ENCODE results near the gene IWS1.

Gene IWS1

DNA sequence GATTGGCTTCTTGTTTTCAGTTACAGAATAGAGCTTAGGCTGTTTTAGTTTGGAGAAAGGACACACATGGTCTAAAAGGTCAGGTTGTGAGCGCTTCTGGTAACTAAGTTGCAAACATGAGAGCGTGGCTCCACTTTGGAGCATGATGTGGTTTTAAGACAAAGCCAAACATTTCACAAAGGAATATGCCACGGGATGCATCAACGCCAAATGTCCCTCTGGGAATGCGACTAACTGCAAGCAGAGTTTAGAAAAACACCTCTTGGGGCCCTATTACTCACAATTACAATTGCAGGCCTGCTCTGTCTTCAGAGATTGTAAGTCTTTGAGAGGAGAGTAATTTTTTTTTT, 34.6 kb upstream of the IWS1 start:
- DNase-seq (ENCODE audit: low read depth): no peak
- TF ChIP-seq, protein P1, sequence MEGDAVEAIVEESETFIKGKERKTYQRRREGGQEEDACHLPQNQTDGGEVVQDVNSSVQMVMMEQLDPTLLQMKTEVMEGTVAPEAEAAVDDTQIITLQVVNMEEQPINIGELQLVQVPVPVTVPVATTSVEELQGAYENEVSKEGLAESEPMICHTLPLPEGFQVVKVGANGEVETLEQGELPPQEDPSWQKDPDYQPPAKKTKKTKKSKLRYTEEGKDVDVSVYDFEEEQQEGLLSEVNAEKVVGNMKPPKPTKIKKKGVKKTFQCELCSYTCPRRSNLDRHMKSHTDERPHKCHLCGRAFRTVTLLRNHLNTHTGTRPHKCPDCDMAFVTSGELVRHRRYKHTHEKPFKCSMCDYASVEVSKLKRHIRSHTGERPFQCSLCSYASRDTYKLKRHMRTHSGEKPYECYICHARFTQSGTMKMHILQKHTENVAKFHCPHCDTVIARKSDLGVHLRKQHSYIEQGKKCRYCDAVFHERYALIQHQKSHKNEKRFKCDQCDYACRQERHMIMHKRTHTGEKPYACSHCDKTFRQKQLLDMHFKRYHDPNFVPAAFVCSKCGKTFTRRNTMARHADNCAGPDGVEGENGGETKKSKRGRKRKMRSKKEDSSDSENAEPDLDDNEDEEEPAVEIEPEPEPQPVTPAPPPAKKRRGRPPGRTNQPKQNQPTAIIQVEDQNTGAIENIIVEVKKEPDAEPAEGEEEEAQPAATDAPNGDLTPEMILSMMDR (IDR thresholded peaks at IDR 0.05; ENCODE audit: insufficient read depth, low read depth, low read length, missing control alignments): no peak
- no peak overlapping the region for H3K4me3 ChIP-seq (ENCODE audit: low read depth, low read length)

DNA sequence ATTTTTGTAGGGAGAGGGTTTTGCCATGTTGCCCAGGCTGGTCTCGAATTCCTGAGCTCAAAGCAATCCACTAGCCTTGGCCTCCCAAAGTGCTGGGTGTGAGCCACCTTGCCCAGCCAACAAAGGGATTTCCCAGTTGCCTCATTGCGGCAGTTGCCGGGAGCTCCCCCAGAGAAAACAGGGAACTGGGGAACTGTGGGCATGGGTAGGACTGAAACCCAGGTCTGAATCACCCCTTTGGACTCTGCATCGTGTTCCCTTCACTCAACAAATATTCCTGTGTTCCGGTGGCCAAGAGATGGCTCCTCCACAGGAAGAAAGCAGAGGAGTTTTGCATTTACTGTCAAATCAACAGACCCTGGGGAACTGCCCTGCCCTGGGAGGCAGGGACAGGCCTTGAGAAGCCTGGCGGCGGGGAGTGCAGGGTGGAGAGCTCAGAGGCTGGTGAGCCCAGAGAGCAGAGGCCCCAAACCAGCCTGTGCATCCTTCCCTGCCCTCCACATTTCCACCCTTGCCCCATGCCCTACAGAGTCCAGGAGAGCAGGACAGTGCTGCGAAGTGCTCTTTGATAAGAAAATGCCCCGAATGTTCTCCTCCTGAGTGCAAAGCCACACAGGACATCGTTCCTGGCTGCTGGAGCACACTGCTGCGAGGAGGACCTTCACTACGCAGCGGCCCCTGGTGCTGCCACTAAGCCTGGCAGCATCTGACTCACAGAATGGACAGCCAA, 34.1 kb upstream of the IWS1 start:
- TF ChIP-seq, protein P1 (IDR thresholded peaks at IDR 0.05; ENCODE audit: insufficient read depth, low read depth, low read length, missing control alignments): no peak
- H3K4me3 ChIP-seq (ENCODE audit: low read depth, low read length): no peak overlapping the region
- no peak for DNase-seq (ENCODE audit: low read depth)

DNA sequence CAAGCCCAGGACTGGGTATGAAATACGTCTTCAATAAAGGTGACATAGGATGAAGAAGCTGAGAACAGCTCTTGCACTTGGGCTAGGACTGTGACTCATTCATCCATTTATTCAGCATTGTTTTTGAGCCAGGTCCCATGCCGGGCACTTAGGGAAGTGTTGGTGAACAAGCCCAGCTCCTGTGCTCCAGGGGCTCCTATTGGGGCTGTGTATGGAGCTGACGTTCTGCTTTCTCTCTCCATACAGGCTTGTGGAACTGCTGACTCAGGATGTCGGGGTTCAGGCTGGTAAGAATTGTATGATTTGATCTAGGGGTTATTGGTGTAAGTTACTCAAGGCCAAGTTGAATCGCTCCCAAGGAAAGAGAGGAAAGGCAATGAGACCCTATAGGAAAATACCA, 33.2 kb upstream of the IWS1 start:
- DNase-seq (ENCODE audit: low read depth): no peak
- H3K4me3 ChIP-seq (ENCODE audit: low read depth, low read length): no peak overlapping the region
- TF ChIP-seq, protein P1 (IDR thresholded peaks at IDR 0.05; ENCODE audit: insufficient read depth, low read depth, low read length, missing control alignments): no peak

DNA sequence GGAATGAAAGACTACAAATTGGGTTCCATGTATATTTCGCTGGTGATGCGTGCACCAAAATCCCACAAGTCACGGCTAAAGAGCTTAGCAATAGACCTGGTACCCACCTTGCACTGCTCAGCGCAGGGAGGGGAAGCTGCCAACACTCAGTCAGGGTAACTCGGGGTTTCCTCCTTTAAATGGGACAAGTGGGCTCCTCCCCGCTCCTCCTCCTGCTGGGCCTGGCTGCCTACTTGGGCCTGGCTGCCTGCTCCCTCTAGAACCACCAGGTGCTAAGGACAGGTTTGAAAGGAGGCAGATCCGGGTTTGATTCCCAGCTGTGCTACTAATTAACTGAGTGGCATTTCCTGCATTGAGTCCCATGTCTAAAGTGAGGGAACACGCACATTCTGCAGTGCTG, 32.6 kb upstream of the IWS1 start:
- TF ChIP-seq, protein P1 (IDR thresholded peaks at IDR 0.05; ENCODE audit: insufficient read depth, low read depth, low read length, missing control alignments): no peak
- no peak overlapping the region for H3K4me3 ChIP-seq (ENCODE audit: low read depth, low read length)
- no peak for DNase-seq (ENCODE audit: low read depth)

DNA sequence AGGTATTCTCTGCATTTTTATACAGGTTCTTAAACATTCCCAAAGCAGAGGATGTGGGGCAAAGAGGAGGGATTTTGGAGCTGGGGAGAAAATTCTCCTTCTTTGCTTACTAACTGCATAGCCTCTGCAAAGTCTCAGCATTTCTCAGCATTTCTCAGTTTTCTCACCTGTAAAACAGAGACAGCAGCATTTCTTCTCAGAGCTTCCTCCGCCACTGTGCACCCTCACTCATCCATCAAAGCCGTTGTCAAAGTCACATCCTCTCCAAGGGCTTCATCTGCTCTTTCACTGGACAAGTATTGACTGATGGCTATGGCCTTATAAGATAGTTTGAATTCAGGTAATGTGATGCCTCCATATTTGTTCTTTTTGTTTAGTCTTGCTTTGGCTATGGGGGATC, 26.6 kb upstream of the IWS1 start:
- TF ChIP-seq, protein P1 (IDR thresholded peaks at IDR 0.05; ENCODE audit: insufficient read depth, low read depth, low read length, missing control alignments): no peak
- DNase-seq (ENCODE audit: low read depth): no peak
- H3K4me3 ChIP-seq (ENCODE audit: low read depth, low read length): no peak overlapping the region

DNA sequence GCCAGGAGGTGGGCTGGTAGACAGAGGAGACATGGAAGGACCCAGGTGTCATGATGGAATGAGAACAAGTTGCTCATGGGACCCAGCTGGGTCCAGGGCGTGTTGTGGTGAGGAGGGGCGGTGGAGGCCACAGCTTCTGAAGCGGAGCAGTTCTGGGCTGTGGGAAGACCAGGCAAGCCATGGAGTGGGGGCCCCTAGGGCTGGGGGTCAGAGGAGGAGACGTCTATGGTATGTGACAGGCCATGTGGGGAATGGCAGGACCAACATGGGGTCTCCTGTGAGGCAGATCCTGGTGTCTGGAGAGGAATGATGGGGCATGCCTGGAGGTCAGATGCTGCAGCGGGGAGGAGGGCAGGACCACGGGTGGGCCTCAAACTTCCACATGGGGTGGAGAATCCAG, 26.0 kb upstream of the IWS1 start:
- no peak for DNase-seq (ENCODE audit: low read depth)
- no peak overlapping the region for H3K4me3 ChIP-seq (ENCODE audit: low read depth, low read length)
- TF ChIP-seq, protein P1 (IDR thresholded peaks at IDR 0.05; ENCODE audit: insufficient read depth, low read depth, low read length, missing control alignments): no peak
